Fibroblast of villous mesenchyme (primary cell): Measurements from ENCODE around the gene SVIP. TPM values are rescaled to one million over a fixed set of nuclear protein-coding genes. Genes with fewer than 3 reads are reported as not detected.

Experiments
- DNase-seq: peaks from one replicate; pipeline ENCODE4 v3.0.0-alpha.2; 2010; ENCODE audit warnings: low read depth
- H3K4me3 ChIP-seq: 2 replicates; pipeline ENCODE4 v1.5.1; 2011; ENCODE audit warnings: low read depth, mild to moderate bottlenecking, low read length
- total RNA-seq: library from RNA; depleted of rRNA; stranded (reverse); fragments of >200 nt; gene quantifications from 2 replicates; pipeline ENCODE4 v1.2.3, GENCODE V29; 2012
- TF ChIP-seq, protein P1 (sequence below): IDR thresholded peaks from 2 replicates; pipeline ENCODE4 v1.5.1; 2012; ENCODE audit warnings: low read depth, mild to moderate bottlenecking, low read length; ENCODE audit not compliant: insufficient read depth

The SVIP gene
- total RNA-seq, 1 donor, result 3.9 TPM

DNA sequence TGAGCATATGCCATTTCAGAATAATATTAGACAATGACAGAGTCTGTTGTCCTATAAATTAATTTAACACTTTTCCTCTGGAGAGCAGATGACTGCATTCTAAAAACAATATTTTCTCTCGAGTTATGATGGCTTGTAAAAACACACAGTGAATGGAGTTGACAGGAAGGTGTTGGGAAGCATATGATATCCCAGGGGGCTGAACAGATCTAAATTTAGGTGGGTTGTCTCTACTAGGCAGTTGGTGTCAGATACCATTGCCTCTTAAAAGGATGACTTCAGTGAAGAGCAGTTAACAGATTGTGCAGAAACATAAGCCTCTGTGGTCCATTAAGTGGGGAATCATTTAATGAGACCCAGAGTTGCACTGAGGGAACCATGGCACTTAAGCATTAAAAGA is 30.7 kb downstream of the SVIP start:
- TF ChIP-seq, protein P1, sequence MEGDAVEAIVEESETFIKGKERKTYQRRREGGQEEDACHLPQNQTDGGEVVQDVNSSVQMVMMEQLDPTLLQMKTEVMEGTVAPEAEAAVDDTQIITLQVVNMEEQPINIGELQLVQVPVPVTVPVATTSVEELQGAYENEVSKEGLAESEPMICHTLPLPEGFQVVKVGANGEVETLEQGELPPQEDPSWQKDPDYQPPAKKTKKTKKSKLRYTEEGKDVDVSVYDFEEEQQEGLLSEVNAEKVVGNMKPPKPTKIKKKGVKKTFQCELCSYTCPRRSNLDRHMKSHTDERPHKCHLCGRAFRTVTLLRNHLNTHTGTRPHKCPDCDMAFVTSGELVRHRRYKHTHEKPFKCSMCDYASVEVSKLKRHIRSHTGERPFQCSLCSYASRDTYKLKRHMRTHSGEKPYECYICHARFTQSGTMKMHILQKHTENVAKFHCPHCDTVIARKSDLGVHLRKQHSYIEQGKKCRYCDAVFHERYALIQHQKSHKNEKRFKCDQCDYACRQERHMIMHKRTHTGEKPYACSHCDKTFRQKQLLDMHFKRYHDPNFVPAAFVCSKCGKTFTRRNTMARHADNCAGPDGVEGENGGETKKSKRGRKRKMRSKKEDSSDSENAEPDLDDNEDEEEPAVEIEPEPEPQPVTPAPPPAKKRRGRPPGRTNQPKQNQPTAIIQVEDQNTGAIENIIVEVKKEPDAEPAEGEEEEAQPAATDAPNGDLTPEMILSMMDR, result no peak
- no peak for DNase-seq
- no peak overlapping the region for H3K4me3 ChIP-seq

DNA sequence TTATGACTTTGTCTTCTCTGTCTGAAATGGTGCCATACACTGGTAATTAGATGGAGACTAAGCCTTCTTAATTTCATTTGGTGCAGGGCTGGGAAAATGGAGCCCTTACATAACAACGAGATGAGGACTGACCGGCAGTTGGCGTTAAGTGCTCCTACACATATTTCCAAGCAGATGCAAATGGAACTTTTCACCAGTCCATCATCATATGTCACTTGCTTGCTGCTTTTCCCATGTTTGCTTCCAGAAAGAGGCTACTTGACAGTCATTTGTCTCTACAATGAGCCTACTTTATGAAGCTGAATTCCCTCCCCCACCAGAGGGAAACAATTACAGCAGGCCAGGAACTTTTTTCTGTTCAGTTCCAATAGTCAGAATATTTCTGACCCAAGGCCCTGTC is 32.6 kb downstream of the SVIP start:
- no peak for DNase-seq
- no peak overlapping the region for H3K4me3 ChIP-seq
- TF ChIP-seq, protein P1, result no peak

DNA sequence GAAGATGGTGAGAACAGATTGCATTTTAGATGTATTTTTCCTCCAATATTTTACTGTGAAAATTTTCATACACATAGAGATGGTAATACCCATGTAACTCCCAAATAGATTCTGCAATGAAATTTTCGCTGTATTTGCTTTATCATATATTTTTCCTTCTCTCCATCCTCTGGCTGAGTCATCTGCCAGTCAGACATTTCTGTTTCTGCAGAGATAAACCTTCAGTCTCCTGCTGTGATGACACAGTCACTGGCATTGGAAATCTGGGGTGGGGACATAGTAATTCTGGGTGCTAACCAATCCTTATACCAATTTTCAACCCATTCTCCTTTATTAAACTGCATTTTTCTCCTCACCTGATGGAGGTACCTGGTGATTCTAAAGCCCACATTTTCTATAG is 33.7 kb downstream of the SVIP start:
- no peak overlapping the region for H3K4me3 ChIP-seq
- no peak for DNase-seq
- TF ChIP-seq, protein P1, result no peak

DNA sequence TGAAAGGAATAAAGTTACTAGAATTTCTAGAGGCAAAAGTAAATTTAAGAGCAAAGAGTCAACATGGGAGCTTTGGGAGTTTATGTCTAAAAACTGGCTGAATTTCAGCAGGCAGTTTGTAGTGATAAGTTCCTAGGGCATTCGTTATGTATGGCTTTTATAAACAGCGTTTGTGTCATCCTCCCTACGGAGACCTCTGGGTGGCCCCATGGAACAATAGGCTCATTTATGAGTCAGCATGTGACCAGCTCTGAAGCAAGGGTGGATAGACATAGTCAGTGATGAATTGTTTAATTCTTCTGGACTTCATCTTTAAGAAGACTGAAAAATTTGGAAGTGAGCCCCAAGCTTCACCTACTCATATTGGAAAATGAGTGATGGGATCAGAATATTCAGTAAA is 37.1 kb downstream of the SVIP start:
- DNase-seq, result no peak
- no peak overlapping the region for H3K4me3 ChIP-seq
- TF ChIP-seq, protein P1, result no peak

DNA sequence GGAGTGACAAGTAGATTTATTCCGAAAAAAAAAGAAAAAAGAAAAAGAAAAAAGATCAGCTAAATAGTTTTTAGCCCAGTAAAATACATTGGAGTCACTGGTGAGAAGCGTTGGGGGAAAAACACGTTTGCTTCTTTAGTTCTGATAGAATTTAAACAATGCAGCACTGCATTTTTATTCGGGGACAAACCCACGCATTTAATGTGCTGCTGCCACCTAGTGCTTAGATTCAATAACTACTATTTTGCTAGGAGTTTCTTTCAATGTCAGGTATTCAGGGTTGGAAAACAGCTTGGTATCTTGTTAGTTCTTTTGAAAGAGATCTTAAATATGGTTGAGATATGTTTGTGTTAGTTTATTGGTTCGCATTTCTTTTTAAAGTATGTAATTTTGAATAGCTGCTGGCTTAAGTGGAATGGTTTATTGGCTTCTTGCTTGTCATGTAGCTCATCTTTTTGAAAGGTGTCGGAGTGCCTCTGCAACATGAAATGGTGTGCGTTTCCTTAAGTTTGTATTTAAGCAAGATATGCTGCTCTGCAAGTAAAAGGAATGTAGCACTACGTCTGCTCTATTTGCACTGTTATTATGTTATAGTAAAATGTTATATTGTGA is 41.9 kb downstream of the SVIP start:
- H3K4me3 ChIP-seq, result no peak overlapping the region
- DNase-seq, result peak; percentile 18
- TF ChIP-seq, protein P1, result peak; percentile 62

DNA sequence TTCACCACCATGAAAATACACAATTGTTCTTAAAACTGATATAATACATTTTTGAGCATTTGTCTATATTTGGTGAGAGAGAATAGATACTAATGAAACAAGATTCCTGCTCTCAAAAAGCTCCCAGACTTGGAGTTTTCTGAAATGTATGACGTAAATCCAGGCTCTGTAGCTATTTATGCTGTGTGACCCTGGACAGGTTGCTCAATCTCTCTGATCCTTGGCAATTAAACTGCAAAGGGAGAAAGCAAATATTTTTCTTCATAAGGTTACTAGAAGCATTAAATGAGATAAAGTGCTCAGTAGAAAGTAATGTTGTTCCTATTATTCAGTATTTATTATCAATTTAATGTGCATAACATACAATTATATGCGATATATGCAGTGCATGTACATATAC is 42.5 kb downstream of the SVIP start:
- DNase-seq, result no peak
- no peak overlapping the region for H3K4me3 ChIP-seq
- TF ChIP-seq, protein P1, result no peak

DNA sequence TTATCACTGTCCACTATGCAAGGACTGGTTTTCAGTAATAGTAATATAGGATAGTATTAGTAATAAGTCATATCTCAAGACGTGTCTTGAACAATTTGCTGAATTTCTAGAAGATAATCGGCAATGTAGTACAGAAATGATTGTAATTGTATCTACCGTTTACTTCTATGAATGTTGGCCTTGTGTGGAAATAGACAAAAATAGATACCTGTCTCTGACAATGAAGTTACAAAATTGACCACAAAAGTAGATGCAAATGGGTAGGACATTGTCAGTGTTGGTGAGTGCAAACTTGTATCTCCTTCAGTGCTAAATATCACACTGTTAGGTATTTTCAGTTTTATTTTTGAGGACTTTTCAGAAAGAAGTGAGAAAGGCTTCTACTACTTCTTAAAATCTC is 43.1 kb downstream of the SVIP start:
- DNase-seq, result no peak
- no peak overlapping the region for H3K4me3 ChIP-seq
- TF ChIP-seq, protein P1, result no peak
